ENCODE data around the gene PLEKHG3. TPM values are rescaled to one million over a fixed set of nuclear protein-coding genes. Genes with fewer than 3 reads are reported as not detected.

PLEKHG3 gene
- total RNA-seq, 4 donors from 2014 or later: 33.3 to 73.9 (median 63.1) TPM

GRCh38 chr14:64756712-64757111 lies 52.5 kb downstream of the PLEKHG3 start:
- Histone ChIP-seq H3K4me1 (peaks cover 0 to 36% (median 12%) of the 10 kb centered on the region in 4 donors), H3K27me3 (no peaks in the 10 kb centered on the region), H3K9me3 (no peaks in the 10 kb centered on the region), H3K27ac (no peak overlapping the region), H3K36me3 (no peaks in the 10 kb centered on the region), H3K4me3 (no peak overlapping the region)
- DNase-seq (ENCODE audit: low spot score in 2 of 2): no peak
- WGBS, 2 donors: 92 to 95% methylated on average over 5 of the region's 5 CpGs
- TF ChIP-seq POLR2A (IDR thresholded peaks at IDR 0.05) (no peak), EP300 (IDR thresholded peaks at IDR 0.05) (no peak)
- TF ChIP-seq, protein P1, sequence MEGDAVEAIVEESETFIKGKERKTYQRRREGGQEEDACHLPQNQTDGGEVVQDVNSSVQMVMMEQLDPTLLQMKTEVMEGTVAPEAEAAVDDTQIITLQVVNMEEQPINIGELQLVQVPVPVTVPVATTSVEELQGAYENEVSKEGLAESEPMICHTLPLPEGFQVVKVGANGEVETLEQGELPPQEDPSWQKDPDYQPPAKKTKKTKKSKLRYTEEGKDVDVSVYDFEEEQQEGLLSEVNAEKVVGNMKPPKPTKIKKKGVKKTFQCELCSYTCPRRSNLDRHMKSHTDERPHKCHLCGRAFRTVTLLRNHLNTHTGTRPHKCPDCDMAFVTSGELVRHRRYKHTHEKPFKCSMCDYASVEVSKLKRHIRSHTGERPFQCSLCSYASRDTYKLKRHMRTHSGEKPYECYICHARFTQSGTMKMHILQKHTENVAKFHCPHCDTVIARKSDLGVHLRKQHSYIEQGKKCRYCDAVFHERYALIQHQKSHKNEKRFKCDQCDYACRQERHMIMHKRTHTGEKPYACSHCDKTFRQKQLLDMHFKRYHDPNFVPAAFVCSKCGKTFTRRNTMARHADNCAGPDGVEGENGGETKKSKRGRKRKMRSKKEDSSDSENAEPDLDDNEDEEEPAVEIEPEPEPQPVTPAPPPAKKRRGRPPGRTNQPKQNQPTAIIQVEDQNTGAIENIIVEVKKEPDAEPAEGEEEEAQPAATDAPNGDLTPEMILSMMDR (IDR thresholded peaks at IDR 0.05): no peak

DNA sequence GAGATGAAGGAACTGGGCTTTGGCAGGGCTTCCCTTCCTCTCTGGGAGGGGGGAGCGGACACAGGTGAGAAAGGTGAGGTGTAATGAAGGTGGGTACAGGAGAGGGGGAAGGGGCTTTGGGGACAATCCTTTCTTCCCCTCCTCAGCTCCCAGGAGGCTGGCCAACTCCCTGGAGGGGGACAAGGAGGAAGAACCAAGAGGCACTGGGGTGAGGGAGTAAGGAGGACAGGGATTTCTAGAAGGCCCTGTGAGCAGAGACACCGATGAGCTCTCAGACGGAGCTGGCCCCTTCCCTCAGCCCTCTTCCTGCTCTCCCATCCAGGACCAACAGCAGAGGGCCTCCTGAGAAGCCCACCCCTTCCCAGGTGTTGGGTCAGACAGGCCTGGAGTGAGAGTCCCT lies 53.4 kb downstream of the PLEKHG3 start:
- peak overlapping the region in 3 of 4 donors; percentile 4 to 87 (median 28) for H3K27ac ChIP-seq
- no peaks in the 10 kb centered on the region for H3K36me3 ChIP-seq
- no peak overlapping the region for H3K4me3 ChIP-seq
- WGBS, 2 donors: 61 to 88% methylated on average over 3 of the region's 3 CpGs
- H3K9me3 ChIP-seq: no peaks in the 10 kb centered on the region
- no peak for DNase-seq (ENCODE audit: low spot score in 2 of 2)
- TF ChIP-seq EP300 (IDR thresholded peaks at IDR 0.05) (no peak), POLR2A (IDR thresholded peaks at IDR 0.05) (no peak)
- TF ChIP-seq, protein P1 (IDR thresholded peaks at IDR 0.05): no peak
- H3K4me1 ChIP-seq: peaks cover 0 to 45% (median 21%) of the 10 kb centered on the region in 4 donors
- H3K27me3 ChIP-seq: no peaks in the 10 kb centered on the region

DNA sequence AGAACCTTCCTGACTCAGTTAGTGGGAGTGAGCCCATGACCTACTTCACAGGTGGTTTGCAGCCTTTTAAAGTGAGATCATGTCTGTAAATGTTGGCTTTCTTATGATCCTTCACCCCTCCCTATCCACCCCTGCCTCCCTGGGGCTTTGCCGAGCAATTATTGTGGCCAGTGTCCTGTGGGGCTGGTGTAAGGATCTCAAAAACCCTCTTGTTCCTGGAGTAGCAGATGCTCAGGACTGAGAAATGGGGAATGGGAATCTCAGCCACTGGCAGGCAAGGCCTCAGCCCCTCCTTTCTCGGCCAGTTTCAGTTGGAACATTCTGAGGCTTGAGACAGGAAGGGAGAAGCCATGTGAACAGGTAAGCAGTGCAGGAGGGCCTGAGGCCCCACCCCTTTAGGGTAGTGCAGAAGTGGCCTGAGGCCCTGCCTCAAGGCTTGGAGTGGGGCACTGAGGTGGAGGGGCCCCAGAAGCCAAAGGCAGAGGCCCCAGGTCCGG lies 53.8 kb downstream of the PLEKHG3 start:
- peaks cover 0 to 50% (median 25%) of the 10 kb centered on the region in 4 donors for H3K4me1 ChIP-seq
- 45 to 49% methylated on average over 3 of the region's 3 CpGs for WGBS, 2 donors
- no peaks in the 10 kb centered on the region for H3K9me3 ChIP-seq
- H3K4me3 ChIP-seq: no peak overlapping the region
- no peaks in the 10 kb centered on the region for H3K27me3 ChIP-seq
- H3K27ac ChIP-seq: peak overlapping the region; percentile 4 to 87 (median 49)
- H3K36me3 ChIP-seq: no peaks in the 10 kb centered on the region
- DNase-seq (ENCODE audit: low spot score in 2 of 2): no peak
- TF ChIP-seq POLR2A (IDR thresholded peaks at IDR 0.05) (no peak), EP300 (IDR thresholded peaks at IDR 0.05) (no peak)

DNA sequence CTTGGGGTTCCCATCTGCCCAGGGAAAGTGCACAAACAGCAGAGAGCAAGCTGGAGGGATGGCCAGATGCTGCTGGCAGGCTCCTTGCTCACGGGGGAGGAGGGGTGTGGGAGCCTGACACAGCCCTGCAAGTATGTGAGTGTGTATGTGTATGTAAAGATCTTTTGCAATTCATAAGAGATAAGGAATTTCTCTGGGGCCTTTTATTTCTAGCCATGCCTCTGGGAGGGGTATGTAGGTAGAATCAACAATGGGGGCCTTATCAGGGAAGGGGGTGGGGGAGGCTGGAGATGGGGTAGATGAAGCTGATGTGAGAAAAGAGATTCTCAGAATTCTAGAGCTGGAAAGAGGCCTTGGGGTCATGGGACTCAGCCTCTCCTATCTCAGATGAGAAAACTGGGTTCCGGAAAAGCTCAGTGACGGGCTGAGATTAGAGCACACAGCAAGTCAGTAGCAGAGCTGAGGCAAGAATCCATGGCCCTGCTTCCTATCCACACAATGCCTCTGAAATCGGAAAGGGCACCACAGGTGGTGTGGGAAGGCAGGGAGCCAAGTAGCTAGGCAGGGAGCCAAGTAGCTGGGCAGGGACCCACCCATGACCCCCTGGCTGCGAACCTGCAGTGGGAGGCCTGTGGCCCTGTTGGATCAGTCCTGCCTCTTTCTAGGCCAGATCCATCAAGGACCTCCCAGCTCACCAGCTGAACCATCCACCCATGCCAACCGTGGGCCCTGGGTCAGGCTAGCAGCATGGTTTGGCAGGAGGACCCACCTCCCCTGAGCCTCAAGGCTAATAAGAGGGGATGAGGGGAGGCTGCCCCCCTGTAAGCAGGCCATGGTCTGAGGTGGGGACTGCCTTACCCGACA lies 54.7 kb downstream of the PLEKHG3 start:
- no peak for TF ChIP-seq POLR2A (IDR thresholded peaks at IDR 0.05)
- TF ChIP-seq EP300 (IDR thresholded peaks at IDR 0.05): peak in 1 of 2 donors; percentile 6
- TF ChIP-seq, protein P1 (IDR thresholded peaks at IDR 0.05): no peak
- H3K27me3 ChIP-seq: no peaks in the 10 kb centered on the region
- 57 to 58% methylated on average over 6 to 7 of the region's 7 CpGs for WGBS, 2 donors
- peaks cover 0 to 58% (median 29%) of the 10 kb centered on the region in 4 donors for H3K4me1 ChIP-seq
- peak overlapping the region in 3 of 4 donors; percentile 28 to 87 (median 70) for H3K27ac ChIP-seq
- H3K36me3 ChIP-seq: no peaks in the 10 kb centered on the region
- no peaks in the 10 kb centered on the region for H3K9me3 ChIP-seq
- no peak for DNase-seq (ENCODE audit: low spot score in 2 of 2)
- no peak overlapping the region for H3K4me3 ChIP-seq

DNA sequence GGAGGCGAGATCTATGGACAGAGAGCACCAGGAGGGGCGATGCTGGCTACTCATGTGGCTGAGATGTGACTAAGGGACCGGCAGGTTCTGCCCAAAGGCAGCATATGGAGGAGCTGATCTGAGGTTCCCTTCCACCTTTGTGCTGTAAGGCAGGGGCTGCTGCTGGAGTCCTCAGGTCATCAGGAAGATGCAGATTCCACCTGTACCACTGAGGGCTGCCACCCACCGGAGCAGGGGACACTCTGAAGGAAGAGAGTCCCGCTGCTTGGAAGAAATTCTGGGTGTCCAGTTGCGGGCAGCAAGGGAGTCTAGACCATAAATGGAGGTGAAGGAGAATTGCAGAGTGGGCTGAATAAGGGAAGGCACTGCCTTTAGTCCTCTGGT lies 55.3 kb downstream of the PLEKHG3 start:
- no peak overlapping the region for H3K4me3 ChIP-seq
- WGBS, 2 donors: 96 to 97% methylated on average over 6 of the region's 6 CpGs
- DNase-seq (ENCODE audit: low spot score in 2 of 2): no peak
- no peaks in the 10 kb centered on the region for H3K9me3 ChIP-seq
- H3K4me1 ChIP-seq: peaks cover 0 to 65% (median 29%) of the 10 kb centered on the region in 4 donors
- no peaks in the 10 kb centered on the region for H3K36me3 ChIP-seq
- H3K27ac ChIP-seq: peak overlapping the region in 1 of 4 donors; percentile 87
- no peaks in the 10 kb centered on the region for H3K27me3 ChIP-seq
- TF ChIP-seq EP300 (IDR thresholded peaks at IDR 0.05) (no peak), POLR2A (IDR thresholded peaks at IDR 0.05) (no peak)
- TF ChIP-seq, protein P1 (IDR thresholded peaks at IDR 0.05): no peak
